Activated CD8-positive, alpha-beta T cell treated with anti-CD3 and anti-CD28 coated beads for 36 hours (primary cell): ENCODE data around the gene BCL2L1. TPM values are rescaled to one million over a fixed set of nuclear protein-coding genes. Genes with fewer than 3 reads are reported as not detected.

Experiments used
- ATAC-seq: fragments of 200-7000 bp; cut with Tn5 transposase; one replicate; pipeline ENCODE4 v1.10.0; 2021; ENCODE audit warnings: mild to moderate bottlenecking, moderate library complexity
- CTCF ChIA-PET: fragments of 350-600 bp; sonication (Branson Sonifier 250); formaldehyde crosslinking; loops from one replicate; lab custom pipeline; 2021; ENCODE audit warnings: antibody characterized with exemption; lab: Charles Lee
- POLR2A ChIA-PET: fragments of 350-600 bp; sonication (Branson Sonifier 250); formaldehyde crosslinking; loops from one replicate; lab custom pipeline; 2021; ENCODE audit warnings: antibody characterized with exemption; lab: Charles Lee
- DNase-seq: peaks from one replicate; pipeline ENCODE4 v3.0.0-alpha.2; 2020
- H3K27ac Mint-ChIP-seq: one replicate; pipeline ENCODE4 v1.8.0; 2021; ENCODE audit warnings: mild to moderate bottlenecking, mixed read lengths
- H3K27me3 Mint-ChIP-seq: one replicate; pipeline ENCODE4 v1.8.0; 2021; ENCODE audit warnings: mixed read lengths
- H3K36me3 Mint-ChIP-seq: one replicate; pipeline ENCODE4 v1.8.0; 2021; ENCODE audit warnings: low read depth, mixed read lengths
- H3K4me1 Mint-ChIP-seq: one replicate; pipeline ENCODE4 v1.8.0; 2021; ENCODE audit warnings: low read depth, mixed read lengths
- H3K4me3 Mint-ChIP-seq: one replicate; pipeline ENCODE4 v1.8.0; 2021; ENCODE audit warnings: mild to moderate bottlenecking, moderate library complexity, mixed read lengths
- H3K9me3 Mint-ChIP-seq: one replicate; pipeline ENCODE4 v1.8.0; 2021; ENCODE audit warnings: mixed read lengths
- CTCF ChIP-seq: fragments of 200-600 bp; IDR thresholded peaks from one replicate; pipeline ENCODE4 v1.8.0; 2022; ENCODE audit warnings: antibody characterized with exemption, mild to moderate bottlenecking
- intact Hi-C: fragments of 100-400 bp; cut with micrococcal nuclease; formaldehyde crosslinking; loops from one replicate; pipeline ENCODE4 v1.10.0; 2022
- total RNA-seq, 2 experiments: library from RNA; stranded (reverse); gene quantifications; one replicate each; pipeline ENCODE4 v1.2.3, GENCODE V29; 2021

The BCL2L1 gene
- total RNA-seq, 2 experiments from 2014 or later: 182 TPM

GRCh38 chr20:31717478-31718201 lies 5.0 kb downstream of the BCL2L1 start:
- no peak for TF ChIP-seq CTCF
- H3K27me3 Mint-ChIP-seq: no peaks in the 10 kb centered on the region
- DNase-seq (peak; percentile 58), ATAC-seq (peak; percentile 61)
- peaks cover 45% of the 10 kb centered on the region for H3K4me1 Mint-ChIP-seq
- intact Hi-C loops: loop anchor here (2.0 kb wide), 1 partner anchor 43 kb away; no protein-coding TSS in a partner anchor
- CTCF ChIA-PET: interaction anchor here (0.7 to 10.1 kb wide), 9 partner anchors 18 to 157 kb away, joined by 3 to 333 read pairs (median 5); no protein-coding TSS in a partner anchor
- peak overlapping the region; percentile 97 for H3K27ac Mint-ChIP-seq
- POLR2A ChIA-PET: interaction anchor here (0.6 to 10.5 kb wide), 8 partner anchors 13 to 56 kb away, joined by 3 to 107 read pairs (median 6); no protein-coding TSS in a partner anchor
- no peaks in the 10 kb centered on the region for H3K9me3 Mint-ChIP-seq
- H3K36me3 Mint-ChIP-seq: peaks cover 97% of the 10 kb centered on the region
- H3K4me3 Mint-ChIP-seq: peak overlapping the region; percentile 97

- Mint-ChIP-seq H3K4me3 (peak overlapping the region; percentile 97), H3K27ac (peak overlapping the region; percentile 97), H3K4me1 (peaks cover 51% of the 10 kb centered on the region), H3K9me3 (no peaks in the 10 kb centered on the region), H3K36me3 (peaks cover 98% of the 10 kb centered on the region), H3K27me3 (no peaks in the 10 kb centered on the region)
- ChIA-PET CTCF (interaction anchor here (0.7 to 10.1 kb wide), 10 partner anchors 17 to 104 kb away, joined by 3 to 333 read pairs (median 4); no protein-coding TSS in a partner anchor), POLR2A (interaction anchor here (0.6 to 10.5 kb wide), 11 partner anchors 12 to 55 kb away, joined by 3 to 107 read pairs (median 5); no protein-coding TSS in a partner anchor)
- DNase-seq (no peak), ATAC-seq (peak; percentile 29)
- intact Hi-C loops: loop anchor here (2.0 kb wide), 1 partner anchor 42 kb away; no protein-coding TSS in a partner anchor
- no peak for TF ChIP-seq CTCF
Measured at GRCh38 chr20:31716818-31717477, 5.7 kb downstream of the BCL2L1 start.

- peaks cover 57% of the 10 kb centered on the region for H3K4me1 Mint-ChIP-seq
Measured at GRCh38 chr20:31716351-31716750, 6.3 kb downstream of the BCL2L1 start.

GRCh38 chr20:31715766-31716165 lies 6.9 kb downstream of the BCL2L1 start:
- H3K9me3 Mint-ChIP-seq: no peaks in the 10 kb centered on the region
- peak overlapping the region; percentile 97 for H3K27ac Mint-ChIP-seq
- ChIA-PET CTCF (interaction anchor here (0.7 to 10.1 kb wide), 7 partner anchors 9 to 103 kb away, joined by 3 to 333 read pairs (median 4); no protein-coding TSS in a partner anchor), POLR2A (interaction anchor here (0.8 to 10.5 kb wide), 5 partner anchors 20 to 54 kb away, joined by 4 to 107 read pairs (median 5); no protein-coding TSS in a partner anchor)
- H3K27me3 Mint-ChIP-seq: no peaks in the 10 kb centered on the region
- intact Hi-C loops: loop anchor here (2.0 kb wide), 1 partner anchor 41 kb away; no protein-coding TSS in a partner anchor
- no peak for TF ChIP-seq CTCF
- H3K4me3 Mint-ChIP-seq: peak overlapping the region; percentile 97
- H3K36me3 Mint-ChIP-seq: peaks cover 98% of the 10 kb centered on the region
- no peak for ATAC-seq
- DNase-seq: peak; percentile 35
- peaks cover 62% of the 10 kb centered on the region for H3K4me1 Mint-ChIP-seq

More at GRCh38 chr20:31716351-31716750, 6.3 kb downstream of the BCL2L1 start:
- H3K36me3 Mint-ChIP-seq: peaks cover 98% of the 10 kb centered on the region
- CTCF ChIA-PET: interaction anchor here (1.0 to 10.1 kb wide), 9 partner anchors 14 to 104 kb away, joined by 3 to 333 read pairs (median 4); no protein-coding TSS in a partner anchor
- H3K27ac Mint-ChIP-seq: peak overlapping the region; percentile 97
- no peak for ATAC-seq
- H3K9me3 Mint-ChIP-seq: no peaks in the 10 kb centered on the region
- H3K4me3 Mint-ChIP-seq: peak overlapping the region; percentile 97
- no peak for TF ChIP-seq CTCF
- no peaks in the 10 kb centered on the region for H3K27me3 Mint-ChIP-seq
- no peak for DNase-seq
- intact Hi-C loops: loop anchor here (2.0 kb wide), 1 partner anchor 42 kb away; no protein-coding TSS in a partner anchor
- POLR2A ChIA-PET: interaction anchor here (0.8 to 10.5 kb wide), 6 partner anchors 21 to 55 kb away, joined by 3 to 107 read pairs (median 5); no protein-coding TSS in a partner anchor
